GM12878 (cell line): ENCODE data around the gene CLMP. TPM values are rescaled to one million over a fixed set of nuclear protein-coding genes. Genes with fewer than 3 reads are reported as not detected.

ENCODE experiments used
- ATAC-seq: fragments of 200-7000 bp; cut with Tn5 transposase; 3 replicates; pipeline ENCODE4 v1.9.1; 2020; ENCODE audit warnings: mild to moderate bottlenecking, moderate library complexity
- BruUV-seq: library from RNA; stranded (reverse); fragments of 400-500 nt; replicated peaks from 2 replicates; lab custom pipeline; 2021; lab: Mats Ljungman, UMichigan
- CTCF ChIA-PET: fragments of 300-600 bp; sonication (Branson Sonifier 250); formaldehyde crosslinking; extraction: SDS; loops from one replicate; lab custom pipeline; 2021; ENCODE audit warnings: inconsistent platforms; lab: Yijun Ruan, JAX
- POLR2A ChIA-PET: fragments of 350-600 bp; formaldehyde crosslinking; extraction: SDS; loops from one replicate; lab custom pipeline; 2021; ENCODE audit warnings: inconsistent platforms; lab: Charles Lee
- RAD21 ChIA-PET: fragments of 300-600 bp; sonication (Branson Sonifier 250); formaldehyde crosslinking; loops from one replicate; lab custom pipeline; 2023; ENCODE audit warnings: antibody characterized with exemption; ENCODE audit not compliant: unreplicated experiment; lab: Charles Lee
- SMC1A ChIA-PET: fragments of 300-600 bp; sonication (Branson Sonifier 250); formaldehyde crosslinking; loops from one replicate; lab custom pipeline; 2023; ENCODE audit not compliant: unreplicated experiment, uncharacterized antibody; lab: Charles Lee
- DNase-seq: peaks from one replicate; pipeline ENCODE4 v3.0.0-alpha.2; 2011; ENCODE audit warnings: low read depth, low spot score
- FAIRE-seq: peaks from 3 replicates; lab custom pipeline; 2011; peaks lifted over from hg19 to GRCh38; lab: Jason Lieb, UNC
- H2AFZ ChIP-seq: 2 replicates; pipeline ENCODE4 v1.6.0; 2011; ENCODE audit warnings: low read depth, low read length, control low read depth; ENCODE audit not compliant: control insufficient read depth
- H3K27ac ChIP-seq: 2 replicates; pipeline ENCODE4 v1.5.1; 2011; ENCODE audit warnings: control low read depth; ENCODE audit not compliant: control insufficient read depth, insufficient read depth
- H3K27me3 ChIP-seq, 2 experiments: replicated peaks in 1 of 2; 2 replicates each; pipeline versions ENCODE4 v1.6.0 to v1.6.1; 2011; ENCODE audit warnings: low read length in 1 of 2; ENCODE audit not compliant: control insufficient read depth in 2 of 2, insufficient read depth in 2 of 2
- H3K36me3 ChIP-seq, 2 experiments: 2 replicates each; pipeline ENCODE4 v1.5.1; 2011; ENCODE audit warnings: low read length in 1 of 2; ENCODE audit not compliant: control insufficient read depth in 2 of 2, insufficient read depth in 2 of 2
- H3K4me1 ChIP-seq: 2 replicates; pipeline ENCODE4 v1.6.1; 2011; ENCODE audit warnings: mild to moderate bottlenecking, low read length, moderate library complexity, mixed read lengths; ENCODE audit not compliant: control insufficient read depth, insufficient read depth
- H3K4me2 ChIP-seq: 2 replicates; pipeline ENCODE4 v1.6.0; 2011; ENCODE audit warnings: control low read depth; ENCODE audit not compliant: control insufficient read depth, insufficient read depth
- H3K4me3 ChIP-seq: fragments of 200-600 bp; sonication (generic); 2 replicates; pipeline ENCODE4 v1.5.1; 2016
- H3K79me2 ChIP-seq: 2 replicates; pipeline ENCODE4 v1.6.0; 2011; ENCODE audit warnings: low read length; ENCODE audit not compliant: control insufficient read depth, insufficient read depth
- H3K9ac ChIP-seq: 2 replicates; pipeline ENCODE4 v1.8.0; 2011; ENCODE audit warnings: low read length, control low read depth, mixed read lengths; ENCODE audit not compliant: control insufficient read depth, insufficient read depth
- H3K9me3 ChIP-seq: replicated peaks from 3 replicates; pipeline ENCODE4 v1.5.1; 2011; ENCODE audit warnings: mild to moderate bottlenecking, low read length; ENCODE audit not compliant: control insufficient read depth, insufficient read depth
- H4K20me1 ChIP-seq: 2 replicates; pipeline ENCODE4 v1.6.0; 2011; ENCODE audit not compliant: control insufficient read depth, insufficient read depth
- BCL11A ChIP-seq: IDR thresholded peaks from 2 replicates; pipeline ENCODE4 v1.6.1; 2011; ENCODE audit warnings: low read depth, low read length
- BHLHE40 ChIP-seq, 2 experiments: fragments of 450-650 bp in 1 of 2; IDR thresholded peaks; 2 replicates each; pipeline ENCODE4 v1.6.1; 2011 to 2017; ENCODE audit warnings: low read depth in 2 of 2, borderline replicate concordance in 1 of 2, improper control_type of control experiment in 1 of 2, low read length in 1 of 2, mild to moderate bottlenecking in 1 of 2
- BMI1 ChIP-seq: fragments of 450-650 bp; IDR thresholded peaks from 2 replicates; pipeline ENCODE4 v1.6.1; 2016; ENCODE audit warnings: mild to moderate bottlenecking, moderate library complexity, borderline replicate concordance
- CBFB ChIP-seq: IDR thresholded peaks from 2 replicates; pipeline ENCODE4 v1.6.1; 2016; ENCODE audit warnings: antibody characterized with exemption, low read depth
- CBX3 ChIP-seq: fragments of 200-600 bp; sonication (generic); IDR thresholded peaks from 2 replicates; pipeline ENCODE4 v1.6.1; 2016; ENCODE audit warnings: low read depth, borderline replicate concordance
- CUX1 ChIP-seq: IDR thresholded peaks from 2 replicates; pipeline ENCODE4 v1.6.1; 2012; ENCODE audit warnings: improper control_type of control experiment, low read depth, low read length; ENCODE audit not compliant: insufficient replicate concordance
- ESRRA ChIP-seq: IDR thresholded peaks from 2 replicates; pipeline ENCODE4 v1.6.1; 2012; ENCODE audit warnings: mild to moderate bottlenecking, low read length, improper control_type of control experiment
- PAX8 ChIP-seq: fragments of 450-650 bp; IDR thresholded peaks from 2 replicates; pipeline ENCODE4 v1.6.1; 2017; ENCODE audit warnings: mild to moderate bottlenecking, moderate library complexity
- RAD51 ChIP-seq: fragments of 450-650 bp; IDR thresholded peaks from 2 replicates; pipeline ENCODE4 v1.6.1; 2016; ENCODE audit warnings: moderate library complexity, mild to moderate bottlenecking, inconsistent platforms
- ZNF24 ChIP-seq: fragments of 450-650 bp; IDR thresholded peaks from 2 replicates; pipeline ENCODE4 v1.6.1; 2017; ENCODE audit warnings: antibody characterized with exemption, mild to moderate bottlenecking
- WGBS: methylation state at CpG from one replicate; pipeline ENCODE4 v1.1.6; 2016; ENCODE audit warnings: low lambda C conversion rate; ENCODE audit not compliant: insufficient replicate concordance, insufficient coverage; ENCODE audit errors: missing lambda C conversion rate; 5-methylcytosine and 5-hydroxymethylcytosine counted together
- in situ Hi-C: fragments of 300-500 bp; cut with MboI; formaldehyde crosslinking; loops from 9 replicates; pipeline ENCODE4 v1.14.3; 2018; ENCODE audit warnings: mixed read lengths
- intact Hi-C: fragments of 100-400 bp; cut with micrococcal nuclease; formaldehyde crosslinking; loops from one replicate; pipeline ENCODE4 v1.14.2; 2022; ENCODE audit not compliant: unreplicated experiment
- polyA plus RNA-seq, 11 experiments: library from polyadenylated mRNA; depleted of rRNA in 4 of 11; unstranded in 6 of 11; stranded (reverse) in 5 of 11; fragments of >200 nt; fragmentation: Nextera tagmentation in 4 of 11; fragmentation: Illumina TruSeq in 1 of 11; extraction: Ambion mirVana in 4 of 11; extraction: Trizol in 1 of 11; gene quantifications; 1 replicate in 1 of 11; 2 replicates in 10 of 11; pipeline versions ENCODE4 v1.2.1 to v1.2.3, GENCODE V29; 2011 to 2016; ENCODE audit warnings: inconsistent platforms in 2 of 11, missing spikeins in 2 of 11, low read depth in 1 of 11
- total RNA-seq, 4 experiments: library from RNA; depleted of rRNA in 3 of 4; stranded (reverse); fragments of >200 nt in 3 of 4; fragmentation: Illumina TruSeq in 1 of 4; extraction: Trizol in 1 of 4; gene quantifications; 2 replicates each; pipeline versions ENCODE4 v1.2.1 to v1.2.3, GENCODE V29; 2013 to 2021
- TF ChIP-seq, protein P1 (sequence below): IDR thresholded peaks from 2 replicates; pipeline ENCODE4 v1.6.1; 2012; ENCODE audit warnings: low read depth, low read length, improper control_type of control experiment
- TF ChIP-seq, protein P2 (sequence below): fragments of 450-650 bp; IDR thresholded peaks from 2 replicates; pipeline ENCODE4 v1.6.1; 2017; ENCODE audit warnings: mild to moderate bottlenecking, moderate library complexity
- TF ChIP-seq, protein P3 (sequence below): IDR thresholded peaks from 2 replicates; pipeline ENCODE4 v1.6.1; 2011; ENCODE audit warnings: borderline replicate concordance, low read depth, mild to moderate bottlenecking, moderate library complexity, low read length; ENCODE audit not compliant: insufficient read depth, poor library complexity, severe bottlenecking

Gene CLMP
- total and polyA plus RNA-seq, 10 of the 15 experiments (the other 5 are each of a cell fraction or from before 2014, with no cell fraction given), result 0.01 to 0.71 (median 0.20) TPM; not detected in 4

GRCh38 chr11:123216249-123216648 is 21.2 kb upstream of the CLMP start:
- in situ Hi-C loops, result no loop called here

More at GRCh38 chr11:123216249-123216648, 21.2 kb upstream of the CLMP start:
- peaks cover 2 to 3% of the 10 kb centered on the region in 2 experiments; a peak in 3 of 4 replicates for H3K27me3 ChIP-seq
- ATAC-seq, result no peak
- ChIA-PET RAD21 (no interaction called here), CTCF (interaction anchor here (1.0 kb wide), 1 partner anchor 262 kb away, joined by 3 read pairs; no protein-coding TSS in a partner anchor), SMC1A (no interaction called here), POLR2A (no interaction called here)
- FAIRE-seq, result no peak
- no peaks in the 10 kb centered on the region for H3K36me3 ChIP-seq
- no peaks in the 10 kb centered on the region for H3K9me3 ChIP-seq
- intact Hi-C loops, result no loop called here
- H2AFZ ChIP-seq, result no peak overlapping the region
- TF ChIP-seq ZNF24, result no peak
- TF ChIP-seq CUX1, result no peak
- no peak for TF ChIP-seq BHLHE40 (IDR thresholded peaks at IDR 0.05; ENCODE audit: borderline replicate concordance in 1 of 2, low read depth in 2 of 2, low read length in 1 of 2)
- no peak for TF ChIP-seq BMI1
- TF ChIP-seq PAX8, result no peak
- TF ChIP-seq, protein P1, sequence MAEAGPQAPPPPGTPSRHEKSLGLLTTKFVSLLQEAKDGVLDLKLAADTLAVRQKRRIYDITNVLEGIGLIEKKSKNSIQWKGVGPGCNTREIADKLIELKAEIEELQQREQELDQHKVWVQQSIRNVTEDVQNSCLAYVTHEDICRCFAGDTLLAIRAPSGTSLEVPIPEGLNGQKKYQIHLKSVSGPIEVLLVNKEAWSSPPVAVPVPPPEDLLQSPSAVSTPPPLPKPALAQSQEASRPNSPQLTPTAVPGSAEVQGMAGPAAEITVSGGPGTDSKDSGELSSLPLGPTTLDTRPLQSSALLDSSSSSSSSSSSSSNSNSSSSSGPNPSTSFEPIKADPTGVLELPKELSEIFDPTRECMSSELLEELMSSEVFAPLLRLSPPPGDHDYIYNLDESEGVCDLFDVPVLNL, result no peak
- TF ChIP-seq, protein P2, sequence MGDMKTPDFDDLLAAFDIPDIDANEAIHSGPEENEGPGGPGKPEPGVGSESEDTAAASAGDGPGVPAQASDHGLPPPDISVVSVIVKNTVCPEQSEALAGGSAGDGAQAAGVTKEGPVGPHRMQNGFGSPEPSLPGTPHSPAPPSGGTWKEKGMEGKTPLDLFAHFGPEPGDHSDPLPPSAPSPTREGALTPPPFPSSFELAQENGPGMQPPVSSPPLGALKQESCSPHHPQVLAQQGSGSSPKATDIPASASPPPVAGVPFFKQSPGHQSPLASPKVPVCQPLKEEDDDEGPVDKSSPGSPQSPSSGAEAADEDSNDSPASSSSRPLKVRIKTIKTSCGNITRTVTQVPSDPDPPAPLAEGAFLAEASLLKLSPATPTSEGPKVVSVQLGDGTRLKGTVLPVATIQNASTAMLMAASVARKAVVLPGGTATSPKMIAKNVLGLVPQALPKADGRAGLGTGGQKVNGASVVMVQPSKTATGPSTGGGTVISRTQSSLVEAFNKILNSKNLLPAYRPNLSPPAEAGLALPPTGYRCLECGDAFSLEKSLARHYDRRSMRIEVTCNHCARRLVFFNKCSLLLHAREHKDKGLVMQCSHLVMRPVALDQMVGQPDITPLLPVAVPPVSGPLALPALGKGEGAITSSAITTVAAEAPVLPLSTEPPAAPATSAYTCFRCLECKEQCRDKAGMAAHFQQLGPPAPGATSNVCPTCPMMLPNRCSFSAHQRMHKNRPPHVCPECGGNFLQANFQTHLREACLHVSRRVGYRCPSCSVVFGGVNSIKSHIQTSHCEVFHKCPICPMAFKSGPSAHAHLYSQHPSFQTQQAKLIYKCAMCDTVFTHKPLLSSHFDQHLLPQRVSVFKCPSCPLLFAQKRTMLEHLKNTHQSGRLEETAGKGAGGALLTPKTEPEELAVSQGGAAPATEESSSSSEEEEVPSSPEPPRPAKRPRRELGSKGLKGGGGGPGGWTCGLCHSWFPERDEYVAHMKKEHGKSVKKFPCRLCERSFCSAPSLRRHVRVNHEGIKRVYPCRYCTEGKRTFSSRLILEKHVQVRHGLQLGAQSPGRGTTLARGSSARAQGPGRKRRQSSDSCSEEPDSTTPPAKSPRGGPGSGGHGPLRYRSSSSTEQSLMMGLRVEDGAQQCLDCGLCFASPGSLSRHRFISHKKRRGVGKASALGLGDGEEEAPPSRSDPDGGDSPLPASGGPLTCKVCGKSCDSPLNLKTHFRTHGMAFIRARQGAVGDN, result no peak
- no peak for TF ChIP-seq BCL11A
- no peak for TF ChIP-seq ESRRA
- TF ChIP-seq, protein P3, sequence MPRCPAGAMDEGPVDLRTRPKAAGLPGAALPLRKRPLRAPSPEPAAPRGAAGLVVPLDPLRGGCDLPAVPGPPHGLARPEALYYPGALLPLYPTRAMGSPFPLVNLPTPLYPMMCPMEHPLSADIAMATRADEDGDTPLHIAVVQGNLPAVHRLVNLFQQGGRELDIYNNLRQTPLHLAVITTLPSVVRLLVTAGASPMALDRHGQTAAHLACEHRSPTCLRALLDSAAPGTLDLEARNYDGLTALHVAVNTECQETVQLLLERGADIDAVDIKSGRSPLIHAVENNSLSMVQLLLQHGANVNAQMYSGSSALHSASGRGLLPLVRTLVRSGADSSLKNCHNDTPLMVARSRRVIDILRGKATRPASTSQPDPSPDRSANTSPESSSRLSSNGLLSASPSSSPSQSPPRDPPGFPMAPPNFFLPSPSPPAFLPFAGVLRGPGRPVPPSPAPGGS, result no peak
- no peak for TF ChIP-seq RAD51
- TF ChIP-seq CBFB, result no peak
- TF ChIP-seq CBX3, result no peak
- H3K4me1 ChIP-seq, result no peaks in the 10 kb centered on the region
- H4K20me1 ChIP-seq, result no peaks in the 10 kb centered on the region
- no peaks in the 10 kb centered on the region for H3K79me2 ChIP-seq
- H3K4me3 ChIP-seq, result no peak overlapping the region
- H3K4me2 ChIP-seq, result no peak overlapping the region
- no peak for DNase-seq
- no peak overlapping the region for H3K9ac ChIP-seq
- 42% methylated on average over 11 of the region's 12 CpGs for WGBS
- H3K27ac ChIP-seq, result no peak overlapping the region
- BruUV-seq, result no TSS peak
